HCT116 (cell line): ENCODE results near the gene JUN. TPM values are rescaled to one million over a fixed set of nuclear protein-coding genes. Genes with fewer than 3 reads are reported as not detected.
A peak's percentile ranks its signal among the peaks of the same experiment; 100 is the strongest.

Experiments
- ATAC-seq: fragments of 200-7000 bp; cut with Tn5 transposase; 2 replicates; pipeline ENCODE4 v1.9.1; 2020; ENCODE audit warnings: mild to moderate bottlenecking, moderate library complexity
- BruUV-seq: library from RNA; stranded (reverse); fragments of 400-500 nt; replicated peaks from 2 replicates; lab custom pipeline; 2021; lab: Mats Ljungman, UMichigan
- CTCF ChIA-PET: fragments of 300-600 bp; sonication (Branson Sonifier 250); formaldehyde crosslinking; loops from one replicate; lab custom pipeline; 2021; ENCODE audit warnings: antibody characterized with exemption; lab: Charles Lee
- POLR2A ChIA-PET: fragments of 300-600, 350-600 bp; sonication (Branson Sonifier 250); formaldehyde crosslinking; loops from one replicate; lab custom pipeline; 2021; ENCODE audit warnings: antibody characterized with exemption; lab: Charles Lee
- RAD21 ChIA-PET, 2 experiments: fragments of 300-600 bp; sonication (Branson Sonifier 250); formaldehyde crosslinking; loops; one replicate each; lab custom pipeline; 2023; ENCODE audit warnings: low total read pairs in 2 of 2; ENCODE audit not compliant: uncharacterized antibody in 2 of 2, unreplicated experiment in 2 of 2, low non-redundant PET in 1 of 2; lab: Charles Lee
- DNase-seq: peaks from one replicate; pipeline ENCODE4 v3.0.0-alpha.2; 2010; ENCODE audit warnings: low read depth, low spot score
- H2AFZ ChIP-seq: fragments of 200-600 bp; shearing (Covaris generic), sonication (generic); 2 replicates; pipeline ENCODE4 v1.6.1; 2017; ENCODE audit warnings: low read depth, mixed run types, mixed read lengths, antibody characterized with exemption, low read length; ENCODE audit not compliant: poor library complexity, severe bottlenecking
- H3K27ac ChIP-seq: 2 replicates; pipeline ENCODE4 v1.5.1; 2012; ENCODE audit warnings: low read depth, low read length
- H3K27me3 ChIP-seq: fragments of 200-600 bp; sonication (generic); 2 replicates; pipeline ENCODE4 v1.6.1; 2016; ENCODE audit warnings: mixed run types, low read length, mixed read lengths; ENCODE audit not compliant: insufficient read depth
- H3K36me3 ChIP-seq, 2 experiments: fragments of 200-500 bp in 1 of 2; fragments of 200-600 bp in 1 of 2; sonication (Bioruptor generic) in 1 of 2; sonication (generic) in 1 of 2; 2 replicates each; pipeline versions ENCODE4 v1.5.1 to v1.6.1; 2014 to 2016; ENCODE audit warnings: low read length in 2 of 2, inconsistent platforms in 1 of 2, mixed read lengths in 1 of 2, mixed run types in 1 of 2; ENCODE audit not compliant: insufficient read depth in 2 of 2, control insufficient read depth in 1 of 2
- H3K4me1 ChIP-seq, 2 experiments: fragments of 200-600 bp in 1 of 2; sonication (generic) in 1 of 2; 2 replicates each; pipeline versions ENCODE4 v1.5.1 to v1.6.1; 2012 to 2017; ENCODE audit warnings: low read length in 2 of 2, inconsistent platforms in 1 of 2, mild to moderate bottlenecking in 1 of 2, mixed read lengths in 1 of 2, mixed run types in 1 of 2, moderate library complexity in 1 of 2; ENCODE audit not compliant: insufficient read depth in 2 of 2, control insufficient read depth in 1 of 2
- H3K4me2 ChIP-seq: fragments of 200-600 bp; sonication (generic); 2 replicates; pipeline ENCODE4 v1.6.1; 2017; ENCODE audit warnings: mixed run types, low read length, mixed read lengths
- H3K4me3 ChIP-seq, 2 experiments: fragments of 200-600 bp in 1 of 2; sonication (generic) in 1 of 2; replicated peaks in 1 of 2; 2 replicates each; pipeline ENCODE4 v1.5.1; 2011 to 2016; ENCODE audit warnings: low read length in 2 of 2, control low read depth in 1 of 2, low read depth in 1 of 2, mild to moderate bottlenecking in 1 of 2, mixed read lengths in 1 of 2, mixed run types in 1 of 2
- H3K79me2 ChIP-seq: fragments of 200-600 bp; sonication (generic); 2 replicates; pipeline ENCODE4 v1.6.1; 2017; ENCODE audit warnings: mild to moderate bottlenecking, mixed run types, low read length, moderate library complexity, mixed read lengths; ENCODE audit not compliant: insufficient read depth
- H3K9ac ChIP-seq: fragments of 200-600 bp; sonication (generic); 2 replicates; pipeline ENCODE4 v1.6.1; 2016; ENCODE audit warnings: low read length, mixed read lengths
- H3K9me2 ChIP-seq: fragments of 200-600 bp; sonication (generic), shearing (Covaris generic); 2 replicates; pipeline ENCODE4 v1.6.1; 2017; ENCODE audit warnings: mixed run types, mild to moderate bottlenecking, moderate library complexity; ENCODE audit not compliant: insufficient read depth
- H3K9me3 ChIP-seq, 2 experiments: fragments of 200-500 bp in 1 of 2; fragments of 200-600 bp in 1 of 2; sonication (Bioruptor generic) in 1 of 2; sonication (generic) in 1 of 2; 2 replicates each; pipeline ENCODE4 v1.6.1; 2014 to 2017; ENCODE audit warnings: low read length in 2 of 2, mixed read lengths in 2 of 2, inconsistent platforms in 1 of 2, low read depth in 1 of 2, mild to moderate bottlenecking in 1 of 2, mixed run types in 1 of 2, moderate library complexity in 1 of 2; ENCODE audit not compliant: control insufficient read depth in 1 of 2, insufficient read depth in 1 of 2
- H4K20me1 ChIP-seq: fragments of 200-600 bp; sonication (generic), shearing (Covaris generic); 2 replicates; pipeline ENCODE4 v1.6.1; 2017; ENCODE audit warnings: mixed run types, mild to moderate bottlenecking, moderate library complexity; ENCODE audit not compliant: insufficient read depth
- CEBPB ChIP-seq: IDR thresholded peaks from 2 replicates; pipeline ENCODE4 v1.6.1; 2012; ENCODE audit warnings: low read depth
- EGR1 ChIP-seq: IDR thresholded peaks from 2 replicates; pipeline ENCODE4 v1.6.1; 2012; ENCODE audit warnings: low read depth
- FOSL1 ChIP-seq: IDR thresholded peaks from 2 replicates; pipeline ENCODE4 v1.6.1; 2012; ENCODE audit warnings: low read depth
- JUND ChIP-seq: IDR thresholded peaks from 2 replicates; pipeline ENCODE4 v1.6.1; 2012
- POLR2A ChIP-seq: IDR thresholded peaks from 2 replicates; pipeline ENCODE4 v1.7.0; 2011; ENCODE audit warnings: borderline replicate concordance; ENCODE audit not compliant: insufficient read depth, insufficient read length; ENCODE audit errors: extremely low read depth
- POLR2AphosphoS5 ChIP-seq: IDR thresholded peaks from 2 replicates; pipeline ENCODE4 v1.6.1; 2011; ENCODE audit warnings: mild to moderate bottlenecking, low read depth, low read length, moderate library complexity
- SIN3A ChIP-seq: IDR thresholded peaks from 2 replicates; pipeline ENCODE4 v1.6.1; 2012; ENCODE audit warnings: low read depth
- SRF ChIP-seq: IDR thresholded peaks from 2 replicates; pipeline ENCODE4 v1.6.1; 2012; ENCODE audit warnings: low read depth
- YY1 ChIP-seq: IDR thresholded peaks from 2 replicates; pipeline ENCODE4 v1.6.1; 2011; ENCODE audit warnings: low read length, low read depth, moderate library complexity, mild to moderate bottlenecking; ENCODE audit not compliant: insufficient replicate concordance; ENCODE audit errors: extremely low read depth
- ZFX ChIP-seq: fragments of 450-650 bp; IDR thresholded peaks from 2 replicates; pipeline ENCODE4 v1.6.1; 2017
- ZNF274 ChIP-seq: fragments of 200-500 bp; sonication (Bioruptor generic); IDR thresholded peaks from 2 replicates; pipeline ENCODE4 v1.6.1; 2014; ENCODE audit warnings: mild to moderate bottlenecking, low read depth, low read length, inconsistent platforms
- intact Hi-C: fragments of 100-400 bp; cut with micrococcal nuclease; formaldehyde crosslinking; loops from 2 replicates; pipeline ENCODE4 v1.10.0; 2022
- total RNA-seq: library from RNA; stranded (reverse); gene quantifications from one replicate; pipeline ENCODE4 v1.2.1, GENCODE V29; 2021; ENCODE audit not compliant: unreplicated experiment
- TF ChIP-seq, protein P1 (sequence below): IDR thresholded peaks from 2 replicates; pipeline ENCODE4 v1.6.1; 2012
- TF ChIP-seq, protein P2 (sequence below), 3 experiments: fragments of 200-600 bp in 1 of 3; sonication (generic) in 1 of 3; IDR thresholded peaks in 2 of 3; conservative IDR thresholded peaks in 1 of 3; 2 replicates each; pipeline ENCODE4 v1.5.1; 2012 to 2017; ENCODE audit warnings: low read depth in 2 of 3, low read length in 2 of 3, antibody characterized with exemption in 1 of 3, borderline replicate concordance in 1 of 3, control low read depth in 1 of 3, mild to moderate bottlenecking in 1 of 3, mixed read lengths in 1 of 3, mixed run types in 1 of 3, moderate library complexity in 1 of 3; ENCODE audit not compliant: insufficient read depth in 1 of 3
- TF ChIP-seq, protein P3 (sequence below): IDR thresholded peaks from 2 replicates; pipeline ENCODE4 v1.6.1; 2011; ENCODE audit warnings: mild to moderate bottlenecking, low read length, moderate library complexity; ENCODE audit not compliant: insufficient replicate concordance; ENCODE audit errors: extremely low read depth
- TF ChIP-seq, protein P4 (sequence below): IDR thresholded peaks from 2 replicates; pipeline ENCODE4 v1.6.1; 2012

The JUN gene
- total RNA-seq, 1 experiment from 2014 or later, result 18.7 TPM

DNA sequence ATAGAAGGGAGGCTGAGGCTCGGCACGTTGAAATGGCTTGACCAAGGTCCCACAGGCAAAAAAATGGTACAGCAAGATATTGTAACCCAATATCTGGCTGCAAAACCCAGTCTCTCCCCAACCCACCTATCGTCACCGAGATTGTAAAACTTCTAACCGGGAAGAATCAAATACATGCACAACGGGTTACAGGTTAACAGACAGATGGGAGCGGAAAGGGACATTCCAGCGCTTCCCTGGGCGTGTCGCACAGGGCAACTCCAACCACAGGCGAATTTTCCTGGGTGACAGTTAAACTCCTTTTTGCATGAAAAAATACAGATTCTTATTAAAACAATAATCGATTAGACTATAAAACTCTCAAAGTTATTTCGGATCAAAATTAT lies 31.8 kb upstream of the JUN start:
- Histone ChIP-seq H3K27me3 (no peaks in the 10 kb centered on the region), H3K4me1 (peaks cover 22 to 44% of the 10 kb centered on the region in 2 experiments; a peak in 3 of 4 replicates)
- BruUV-seq, result TSS peak; percentile 90
- TF ChIP-seq SRF (0 out of 2 replicates have a peak, but pooled peaks have one; percentile 54), FOSL1 (no peak), SIN3A (peak; percentile 52; the same call in 1 of the 2 replicates)
- TF ChIP-seq, all 23 proteins: peak for 2
- Histone ChIP-seq H2AFZ (peak overlapping the region; percentile 73), H3K36me3 (no peaks in the 10 kb centered on the region), H3K27ac (peak overlapping the region; percentile 80), H3K9ac (peak overlapping the region; percentile 66), H3K79me2 (no peaks in the 10 kb centered on the region), H3K4me2 (peak overlapping the region; percentile 81), H4K20me1 (no peaks in the 10 kb centered on the region), H3K9me2 (no peaks in the 10 kb centered on the region), H3K9me3 (no peaks in the 10 kb centered on the region), H3K4me3 (peak overlapping the region; percentile 53 to 63)
- intact Hi-C loops, result loop anchor here (1.0 to 10.0 kb wide), 3 partner anchors 31 to 479 kb away; partner anchors contain the start of genes FGGY and JUN
- POLR2A ChIA-PET, result interaction anchor here (1.3 kb wide), 1 partner anchor 32 kb away, joined by 4 read pairs; the partner anchor contains the start of gene JUN
- RAD21 ChIA-PET, result no interaction called here
- CTCF ChIA-PET, result no interaction called here
- ATAC-seq, result peak; percentile 51
- DNase-seq, result no peak

DNA sequence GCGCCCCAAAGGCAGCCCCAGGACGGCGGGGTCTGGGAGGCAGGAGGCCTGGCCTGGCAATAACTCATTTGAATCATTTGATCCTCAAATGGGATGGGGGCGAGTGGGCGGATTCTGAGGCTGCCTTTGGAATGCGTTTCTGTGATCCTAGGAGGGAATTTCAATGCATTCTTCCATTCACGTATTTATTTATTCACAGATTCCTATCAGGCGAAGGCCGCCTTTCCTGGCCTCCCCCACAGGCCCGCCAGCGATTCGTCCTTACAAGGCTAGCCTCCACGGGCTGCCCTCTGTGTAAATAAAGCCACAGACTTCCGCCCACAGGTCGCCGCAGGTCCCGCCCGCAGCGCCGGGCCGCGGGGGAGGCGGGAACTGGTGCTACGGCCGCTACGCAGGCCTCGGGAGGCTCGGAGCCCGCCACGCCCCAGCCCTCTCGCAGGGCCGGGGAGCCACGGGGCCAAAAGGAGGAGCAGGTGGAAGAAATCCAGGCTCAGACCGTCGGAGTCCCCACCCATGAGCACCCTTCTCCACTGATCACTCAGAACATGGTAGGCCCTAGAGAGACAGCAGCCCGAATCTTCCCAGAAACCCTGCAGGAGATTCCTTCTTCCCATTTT lies 31.3 kb upstream of the JUN start:
- no TSS peak for BruUV-seq
- Histone ChIP-seq H3K9me2 (no peaks in the 10 kb centered on the region), H3K4me1 (peaks cover 22 to 44% of the 10 kb centered on the region in 2 experiments; a peak in 3 of 4 replicates), H3K79me2 (no peaks in the 10 kb centered on the region), H3K4me3 (peak overlapping the region; percentile 53 to 63), H3K9me3 (no peaks in the 10 kb centered on the region), H3K9ac (peak overlapping the region; percentile 66), H3K36me3 (no peaks in the 10 kb centered on the region), H2AFZ (no peak overlapping the region), H3K27ac (peak overlapping the region; percentile 80), H3K27me3 (no peaks in the 10 kb centered on the region), H3K4me2 (peak overlapping the region; percentile 81), H4K20me1 (no peaks in the 10 kb centered on the region)
- peak; percentile 52 for DNase-seq
- peak; percentile 74 for ATAC-seq
- CTCF ChIA-PET, result no interaction called here
- intact Hi-C loops, result loop anchor here (1.0 to 10.0 kb wide), 3 partner anchors 31 to 480 kb away; partner anchors contain the start of genes FGGY and JUN
- RAD21 ChIA-PET, result no interaction called here
- POLR2A ChIA-PET, result interaction anchor here (1.7 kb wide), 1 partner anchor 31 kb away, joined by 7 read pairs; the partner anchor contains the start of gene JUN
- TF ChIP-seq, protein P1, sequence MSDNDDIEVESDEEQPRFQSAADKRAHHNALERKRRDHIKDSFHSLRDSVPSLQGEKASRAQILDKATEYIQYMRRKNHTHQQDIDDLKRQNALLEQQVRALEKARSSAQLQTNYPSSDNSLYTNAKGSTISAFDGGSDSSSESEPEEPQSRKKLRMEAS, result no peak; the same call in 1 of the 2 replicates
- peak; percentile 81 for TF ChIP-seq EGR1
- TF ChIP-seq, protein P2, sequence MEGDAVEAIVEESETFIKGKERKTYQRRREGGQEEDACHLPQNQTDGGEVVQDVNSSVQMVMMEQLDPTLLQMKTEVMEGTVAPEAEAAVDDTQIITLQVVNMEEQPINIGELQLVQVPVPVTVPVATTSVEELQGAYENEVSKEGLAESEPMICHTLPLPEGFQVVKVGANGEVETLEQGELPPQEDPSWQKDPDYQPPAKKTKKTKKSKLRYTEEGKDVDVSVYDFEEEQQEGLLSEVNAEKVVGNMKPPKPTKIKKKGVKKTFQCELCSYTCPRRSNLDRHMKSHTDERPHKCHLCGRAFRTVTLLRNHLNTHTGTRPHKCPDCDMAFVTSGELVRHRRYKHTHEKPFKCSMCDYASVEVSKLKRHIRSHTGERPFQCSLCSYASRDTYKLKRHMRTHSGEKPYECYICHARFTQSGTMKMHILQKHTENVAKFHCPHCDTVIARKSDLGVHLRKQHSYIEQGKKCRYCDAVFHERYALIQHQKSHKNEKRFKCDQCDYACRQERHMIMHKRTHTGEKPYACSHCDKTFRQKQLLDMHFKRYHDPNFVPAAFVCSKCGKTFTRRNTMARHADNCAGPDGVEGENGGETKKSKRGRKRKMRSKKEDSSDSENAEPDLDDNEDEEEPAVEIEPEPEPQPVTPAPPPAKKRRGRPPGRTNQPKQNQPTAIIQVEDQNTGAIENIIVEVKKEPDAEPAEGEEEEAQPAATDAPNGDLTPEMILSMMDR (IDR thresholded peaks at IDR 0.05 in 2 of 3, conservative IDR thresholded peaks at IDR 0.05 in 1 of 3; ENCODE audit: borderline replicate concordance in 1 of 3, insufficient read depth in 1 of 3, low read depth in 2 of 3, low read length in 2 of 3), result no peak
- TF ChIP-seq ZNF274, result no peak
- TF ChIP-seq JUND, result no peak
- TF ChIP-seq SRF, result no peak; the same call in 1 of the 2 replicates
- TF ChIP-seq, protein P3, sequence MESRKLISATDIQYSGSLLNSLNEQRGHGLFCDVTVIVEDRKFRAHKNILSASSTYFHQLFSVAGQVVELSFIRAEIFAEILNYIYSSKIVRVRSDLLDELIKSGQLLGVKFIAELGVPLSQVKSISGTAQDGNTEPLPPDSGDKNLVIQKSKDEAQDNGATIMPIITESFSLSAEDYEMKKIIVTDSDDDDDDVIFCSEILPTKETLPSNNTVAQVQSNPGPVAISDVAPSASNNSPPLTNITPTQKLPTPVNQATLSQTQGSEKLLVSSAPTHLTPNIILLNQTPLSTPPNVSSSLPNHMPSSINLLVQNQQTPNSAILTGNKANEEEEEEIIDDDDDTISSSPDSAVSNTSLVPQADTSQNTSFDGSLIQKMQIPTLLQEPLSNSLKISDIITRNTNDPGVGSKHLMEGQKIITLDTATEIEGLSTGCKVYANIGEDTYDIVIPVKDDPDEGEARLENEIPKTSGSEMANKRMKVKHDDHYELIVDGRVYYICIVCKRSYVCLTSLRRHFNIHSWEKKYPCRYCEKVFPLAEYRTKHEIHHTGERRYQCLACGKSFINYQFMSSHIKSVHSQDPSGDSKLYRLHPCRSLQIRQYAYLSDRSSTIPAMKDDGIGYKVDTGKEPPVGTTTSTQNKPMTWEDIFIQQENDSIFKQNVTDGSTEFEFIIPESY, result peak; percentile 20
- TF ChIP-seq POLR2AphosphoS5, result peak; percentile 37; the same call in 1 of the 2 replicates
- TF ChIP-seq YY1, result peak; percentile 30
- TF ChIP-seq, protein P4, sequence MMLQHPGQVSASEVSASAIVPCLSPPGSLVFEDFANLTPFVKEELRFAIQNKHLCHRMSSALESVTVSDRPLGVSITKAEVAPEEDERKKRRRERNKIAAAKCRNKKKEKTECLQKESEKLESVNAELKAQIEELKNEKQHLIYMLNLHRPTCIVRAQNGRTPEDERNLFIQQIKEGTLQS, result no peak
- peak; percentile 71 for TF ChIP-seq ZFX
- 0 out of 2 replicates have a peak, but pooled peaks have one; percentile 6 for TF ChIP-seq SIN3A
- no peak for TF ChIP-seq POLR2A
- no peak for TF ChIP-seq CEBPB
